Fibroblast of pulmonary artery (primary cell): ENCODE data around the gene OR10A5.
"Not testable (repeated sequence)": the region's sequence is repeated elsewhere in the genome, so short reads cannot be mapped to it uniquely, and the experiment has no call there.

Experiments used
- DNase-seq: peaks from one replicate; pipeline ENCODE4 v3.0.0-alpha.2; 2010; ENCODE audit warnings: low read depth
- H3K4me3 ChIP-seq: replicated peaks from 2 replicates; pipeline ENCODE4 v1.5.1; 2011; ENCODE audit warnings: low read depth, mild to moderate bottlenecking, control low read depth, low read length, moderate library complexity
- CTCF ChIP-seq: IDR thresholded peaks from 2 replicates; pipeline ENCODE4 v1.5.1; 2011; ENCODE audit warnings: mild to moderate bottlenecking, control low read depth, low read length, inconsistent platforms; ENCODE audit errors: missing control alignments

Gene OR10A5

GRCh38 chr11:6871278-6871677 lies 25.8 kb downstream of the OR10A5 start:
- H3K4me3 ChIP-seq, result no peak overlapping the region
- DNase-seq, result no peak
- no peak for TF ChIP-seq CTCF

- no peak overlapping the region for H3K4me3 ChIP-seq
- DNase-seq, result no peak
- TF ChIP-seq CTCF, result no peak
Observed at GRCh38 chr11:6875761-6876160, 30.3 kb downstream of the OR10A5 start.

- DNase-seq, result no peak
- TF ChIP-seq CTCF, result no peak
- H3K4me3 ChIP-seq, result no peak within 1 kb of the TSS
Observed at GRCh38 chr11:6876325-6876724, 30.8 kb downstream of the OR10A5 start, which contains the start of gene OR10A4. Gene OR10A4 (plus strand): TSS chr11:6876625. CDS start chr11:6876648, 23 bp downstream.

DNA sequence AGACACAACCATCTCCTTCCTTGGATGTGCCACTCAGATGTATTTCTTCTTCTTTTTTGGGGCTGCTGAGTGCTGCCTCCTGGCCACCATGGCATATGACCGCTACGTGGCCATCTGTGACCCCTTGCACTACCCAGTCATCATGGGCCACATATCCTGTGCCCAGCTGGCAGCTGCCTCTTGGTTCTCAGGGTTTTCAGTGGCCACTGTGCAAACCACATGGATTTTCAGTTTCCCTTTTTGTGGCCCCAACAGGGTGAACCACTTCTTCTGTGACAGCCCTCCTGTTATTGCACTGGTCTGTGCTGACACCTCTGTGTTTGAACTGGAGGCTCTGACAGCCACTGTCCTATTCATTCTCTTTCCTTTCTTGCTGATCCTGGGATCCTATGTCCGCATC lies 31.4 kb downstream of the OR10A5 start:
- DNase-seq, result no peak
- H3K4me3 ChIP-seq, result no peak overlapping the region
- TF ChIP-seq CTCF, result no peak

GRCh38 chr11:6882751-6883150 lies 37.3 kb downstream of the OR10A5 start:
- TF ChIP-seq CTCF, result no peak
- no peak overlapping the region for H3K4me3 ChIP-seq

GRCh38 chr11:6887711-6888110 lies 42.2 kb downstream of the OR10A5 start:
- not testable (repeated sequence) for DNase-seq, H3K4me3 ChIP-seq

More at GRCh38 chr11:6882751-6883150, 37.3 kb downstream of the OR10A5 start:
- DNase-seq, result no peak

- DNase-seq, result no peak
- no peak overlapping the region for H3K4me3 ChIP-seq
- TF ChIP-seq CTCF, result no peak
Observed at GRCh38 chr11:6888830-6889229, 43.3 kb downstream of the OR10A5 start.

DNA sequence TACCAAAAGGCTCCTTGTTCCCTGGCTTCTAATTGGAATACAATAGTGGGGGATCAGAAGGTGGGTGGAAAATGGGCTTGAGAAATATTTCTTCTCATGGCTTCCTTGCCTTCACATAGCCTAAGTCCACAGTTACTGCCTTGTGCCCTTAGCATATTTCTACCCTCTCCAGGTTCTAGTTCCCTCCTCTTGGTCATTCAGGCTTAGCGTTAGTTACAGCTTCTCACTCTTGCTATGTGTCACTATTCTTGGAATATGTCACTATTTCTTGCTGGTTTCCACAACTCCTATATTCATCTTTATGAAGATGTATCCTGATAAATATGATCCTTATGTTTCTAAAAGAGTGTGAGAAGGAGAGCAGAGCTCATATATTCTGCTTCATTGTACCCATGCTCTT lies 44.4 kb downstream of the OR10A5 start:
- no peak overlapping the region for H3K4me3 ChIP-seq
- TF ChIP-seq CTCF, result no peak

More for the DNA sequence above, 44.4 kb downstream of the OR10A5 start:
- DNase-seq, result no peak
